ENCODE measurements around the gene DDX28.
A peak's percentile ranks its signal among the peaks of the same experiment; 100 is the strongest.
"Not testable (repeated sequence)": the region's sequence is repeated elsewhere in the genome, so short reads cannot be mapped to it uniquely, and the experiment has no call there.

Gene DDX28

DNA sequence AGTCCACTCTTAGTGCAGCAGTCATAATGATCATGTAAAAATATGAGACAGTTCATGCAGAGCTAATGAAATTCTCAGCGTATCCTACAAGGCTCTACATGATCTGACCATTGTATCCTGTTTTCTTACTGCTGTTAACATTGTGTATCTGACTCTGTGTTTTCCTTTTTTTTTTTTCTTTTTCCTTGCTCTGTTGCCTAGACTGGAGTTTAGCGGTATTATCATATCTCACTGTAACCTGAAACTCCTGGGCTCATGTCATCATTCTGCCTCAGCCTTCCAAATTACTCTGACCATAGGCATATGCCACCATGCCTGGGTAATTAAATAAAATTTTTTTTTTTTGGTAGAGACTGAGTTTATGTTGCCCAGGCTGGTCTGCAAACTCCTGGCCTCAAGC is 12.2 kb upstream of the DDX28 start:
- DNase-seq, result peak in 1 of 2 experiments; percentile 13

DNA sequence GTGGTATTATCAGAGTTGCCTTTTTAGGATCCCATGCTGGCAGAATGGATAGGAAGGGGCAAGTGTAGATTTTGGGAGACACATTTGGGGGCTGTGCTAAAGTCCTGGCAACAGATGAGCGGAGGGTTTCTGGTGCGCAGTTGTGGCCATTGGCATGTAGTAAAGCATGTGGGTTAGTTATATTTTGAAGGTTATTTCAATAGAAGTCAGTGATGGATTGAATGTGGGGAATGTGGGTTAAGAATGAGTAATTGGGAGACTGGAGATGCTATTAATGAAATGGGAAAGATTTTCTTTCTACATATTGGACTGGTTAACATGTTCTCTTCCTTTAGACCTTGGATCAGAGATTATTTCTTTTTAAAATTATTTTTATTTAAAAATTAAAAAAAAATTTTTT is 10.1 kb upstream of the DDX28 start:
- no peak for DNase-seq

GRCh38 chr16:68031951-68032350 is 8.9 kb upstream of the DDX28 start:
- no peak for DNase-seq

- not testable (repeated sequence) for DNase-seq
Observed at GRCh38 chr16:68030108-68030507, 7.1 kb upstream of the DDX28 start.

- no peak for DNase-seq
Observed at GRCh38 chr16:68028996-68029395, 6.0 kb upstream of the DDX28 start.

GRCh38 chr16:68022278-68022727 is 729 bp downstream of the DDX28 start:
- DNase-seq, result no peak

- no peak for DNase-seq
Observed at GRCh38 chr16:68021490-68021889, 1.5 kb downstream of the DDX28 start.

DNA sequence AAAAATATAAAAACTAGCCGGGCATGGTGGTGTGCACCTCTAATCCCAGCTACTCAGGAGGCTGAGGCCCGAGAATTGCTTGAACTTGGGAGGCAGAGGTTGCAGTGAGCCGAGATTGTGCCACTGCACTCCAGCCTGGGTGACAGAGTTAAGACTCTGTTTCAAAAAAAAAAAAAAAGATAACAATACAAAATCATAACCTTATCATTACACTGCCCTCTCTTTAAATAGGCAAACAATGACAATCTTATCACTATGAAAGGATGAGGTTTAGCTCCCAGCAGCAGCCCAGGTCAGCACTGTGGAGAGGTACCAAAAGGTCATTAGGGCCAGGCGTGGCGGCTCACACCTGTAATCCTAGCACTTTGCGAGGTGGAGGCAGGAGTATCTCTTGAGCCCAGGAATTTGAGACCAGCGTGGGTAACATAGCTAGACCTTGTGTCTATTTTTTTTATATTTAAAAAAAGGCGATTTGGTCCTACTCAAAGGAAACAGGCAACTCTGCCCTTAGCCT is 3.8 kb downstream of the DDX28 start:
- no peak for DNase-seq

- no peak for DNase-seq
Observed at GRCh38 chr16:68015681-68016080, 7.4 kb downstream of the DDX28 start, which contains the start of gene DPEP2NB. Gene DPEP2NB, minus strand, starts transcription at chr16:68015911. Its CDS starts 141 bp downstream, at chr16:68015770.

DNA sequence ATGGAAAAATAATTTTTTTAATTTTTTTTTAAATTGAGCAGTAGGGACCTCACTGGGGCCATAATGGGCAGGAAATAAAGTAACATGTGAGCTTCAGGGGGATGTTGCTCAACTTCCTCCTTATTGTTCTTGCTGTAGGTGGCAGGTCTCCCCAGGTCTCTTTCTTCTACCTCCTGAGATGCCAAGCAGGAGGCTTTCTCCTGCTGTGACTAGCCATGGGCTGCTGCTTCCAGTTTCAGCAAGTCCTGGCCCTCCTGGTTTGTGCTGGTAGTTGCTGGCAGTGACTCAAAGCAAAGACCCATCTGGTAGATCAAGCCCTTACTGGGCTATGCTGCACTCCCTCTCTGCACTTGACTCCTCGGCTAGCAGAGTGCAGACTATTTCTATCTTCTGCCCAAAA is 9.6 kb downstream of the DDX28 start:
- DNase-seq, result no peak

DNA sequence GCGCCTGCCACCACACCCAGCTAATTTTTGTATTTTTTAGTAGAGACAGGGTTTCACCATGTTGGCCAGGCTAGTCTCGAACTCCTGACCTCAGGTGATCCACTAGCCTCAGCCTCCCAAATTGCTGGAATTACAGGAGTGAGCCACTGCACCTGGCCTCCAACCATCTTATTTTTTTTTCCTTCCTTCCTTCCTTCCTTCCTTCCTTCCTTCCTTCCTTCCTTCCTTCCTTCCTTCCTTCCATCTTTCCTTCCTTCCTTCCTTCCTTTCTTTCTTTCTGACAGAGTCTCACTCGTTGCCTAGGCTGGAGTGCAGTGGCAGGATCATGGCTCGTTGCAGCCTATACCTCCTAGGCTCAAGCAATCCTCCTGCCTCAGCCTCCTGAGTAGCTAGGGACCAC is 13.2 kb downstream of the DDX28 start:
- not testable (repeated sequence) for DNase-seq

DNA sequence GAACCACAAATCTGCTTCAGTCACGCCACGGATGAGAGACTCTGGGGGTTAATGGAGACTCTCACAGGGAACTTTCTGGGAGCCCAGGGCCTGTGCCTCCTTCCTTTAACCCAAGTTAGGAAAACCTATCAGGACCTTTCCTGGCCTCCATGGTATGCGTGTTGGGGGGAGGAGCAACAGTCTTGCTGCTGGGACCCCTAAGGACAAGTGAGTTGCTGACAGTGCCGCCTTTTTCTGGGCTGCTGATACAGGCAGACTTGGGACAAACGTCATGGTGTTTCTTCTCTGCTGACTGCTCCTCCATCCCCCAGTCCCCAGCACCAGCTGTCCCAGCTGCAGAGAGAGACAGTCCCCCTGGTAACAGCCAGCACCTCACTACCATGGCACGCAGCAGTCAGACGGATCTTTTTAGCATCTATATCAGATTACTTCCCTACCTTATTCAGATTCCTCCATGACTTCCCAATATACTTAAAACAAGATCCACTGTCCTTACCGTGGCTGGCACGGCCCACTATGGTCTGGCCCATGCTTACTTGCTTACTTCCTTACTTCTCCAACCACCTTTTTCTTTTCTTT is 13.8 kb downstream of the DDX28 start:
- DNase-seq, result no peak

DNA sequence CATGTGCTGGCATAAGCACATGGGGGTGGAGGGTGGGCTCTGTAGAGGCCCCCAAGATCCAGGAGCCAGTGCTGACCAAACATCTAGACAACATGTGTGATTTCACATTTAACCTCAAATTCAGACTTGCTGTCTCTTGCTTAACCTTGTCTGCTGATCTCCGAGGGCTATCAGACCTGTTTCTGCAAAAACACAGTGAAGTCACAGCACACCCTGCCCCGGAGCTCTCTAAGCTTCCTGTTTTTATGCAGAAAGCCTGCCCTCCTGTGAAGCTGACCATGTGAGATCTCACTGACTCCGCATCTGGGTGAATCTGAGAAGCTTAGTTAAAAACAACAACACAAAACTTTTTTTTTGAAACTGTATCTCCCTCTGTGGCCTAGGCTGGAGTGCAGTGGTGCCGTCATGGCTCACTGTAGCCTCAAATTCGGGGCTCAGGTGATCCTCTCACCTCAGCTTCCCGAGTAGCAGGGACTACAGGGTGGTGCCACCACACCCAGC is 17.2 kb downstream of the DDX28 start:
- no peak for DNase-seq

DNA sequence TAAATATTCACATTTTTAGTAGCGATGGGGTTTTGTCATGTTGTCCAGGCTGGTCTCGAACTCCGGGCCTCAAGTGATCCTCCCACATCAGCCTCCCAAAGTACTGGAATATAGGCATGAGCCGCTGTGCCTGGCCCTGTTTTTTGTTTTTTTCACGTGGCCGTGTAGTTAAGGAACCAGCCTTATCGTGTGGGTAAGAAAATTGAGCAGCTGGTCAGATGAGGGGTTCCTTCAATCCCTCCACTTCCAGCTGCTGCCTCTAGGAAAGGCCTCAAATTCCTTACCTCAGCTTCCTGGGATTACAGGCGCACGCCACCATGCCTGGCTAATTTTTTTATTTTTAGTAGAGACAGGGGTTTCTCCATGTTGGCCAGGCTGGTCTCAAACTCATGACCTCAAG is 17.8 kb downstream of the DDX28 start:
- no peak for DNase-seq

GRCh38 chr16:68003031-68003430 is 20.0 kb downstream of the DDX28 start:
- no peak for DNase-seq

DNA sequence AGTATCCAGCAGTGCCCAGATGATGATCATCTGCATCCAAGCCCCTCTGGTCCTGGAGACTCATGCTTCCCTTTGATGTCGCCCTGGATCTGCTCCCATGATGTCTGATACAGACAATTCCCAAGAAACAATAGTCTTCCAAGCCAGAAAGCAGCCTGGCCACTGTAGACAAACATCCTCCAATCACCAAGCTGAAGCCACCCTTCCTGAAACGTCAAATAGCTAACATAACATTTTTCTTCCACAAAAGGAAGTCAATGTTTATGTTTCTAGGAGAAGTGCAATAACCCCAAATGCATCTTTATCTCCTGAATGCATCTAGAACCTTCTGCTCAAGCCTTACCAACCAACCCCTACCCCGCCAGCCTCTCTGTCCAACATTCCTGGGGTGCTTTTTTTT is 22.6 kb downstream of the DDX28 start:
- no peak for DNase-seq

DNA sequence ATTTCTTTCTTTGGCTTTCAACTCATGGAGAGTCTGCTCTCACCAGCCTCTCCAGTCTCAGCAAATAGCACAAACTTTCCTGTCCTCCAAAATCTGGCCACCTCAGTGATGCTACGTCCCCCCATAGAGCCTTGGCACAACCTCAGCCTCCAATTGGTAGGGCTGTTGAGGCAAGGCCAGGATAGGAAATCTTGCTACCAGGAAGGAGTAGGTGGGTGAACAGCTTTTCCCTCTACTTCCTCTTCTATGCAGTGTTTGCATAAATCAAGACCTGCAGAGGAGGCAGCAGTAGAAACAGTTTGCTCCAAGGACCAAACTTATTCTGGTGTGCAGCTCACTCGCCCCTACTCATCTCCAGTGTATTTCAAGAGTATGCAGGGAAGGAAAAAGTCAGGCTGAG is 23.0 kb downstream of the DDX28 start:
- DNase-seq, result no peak

DNA sequence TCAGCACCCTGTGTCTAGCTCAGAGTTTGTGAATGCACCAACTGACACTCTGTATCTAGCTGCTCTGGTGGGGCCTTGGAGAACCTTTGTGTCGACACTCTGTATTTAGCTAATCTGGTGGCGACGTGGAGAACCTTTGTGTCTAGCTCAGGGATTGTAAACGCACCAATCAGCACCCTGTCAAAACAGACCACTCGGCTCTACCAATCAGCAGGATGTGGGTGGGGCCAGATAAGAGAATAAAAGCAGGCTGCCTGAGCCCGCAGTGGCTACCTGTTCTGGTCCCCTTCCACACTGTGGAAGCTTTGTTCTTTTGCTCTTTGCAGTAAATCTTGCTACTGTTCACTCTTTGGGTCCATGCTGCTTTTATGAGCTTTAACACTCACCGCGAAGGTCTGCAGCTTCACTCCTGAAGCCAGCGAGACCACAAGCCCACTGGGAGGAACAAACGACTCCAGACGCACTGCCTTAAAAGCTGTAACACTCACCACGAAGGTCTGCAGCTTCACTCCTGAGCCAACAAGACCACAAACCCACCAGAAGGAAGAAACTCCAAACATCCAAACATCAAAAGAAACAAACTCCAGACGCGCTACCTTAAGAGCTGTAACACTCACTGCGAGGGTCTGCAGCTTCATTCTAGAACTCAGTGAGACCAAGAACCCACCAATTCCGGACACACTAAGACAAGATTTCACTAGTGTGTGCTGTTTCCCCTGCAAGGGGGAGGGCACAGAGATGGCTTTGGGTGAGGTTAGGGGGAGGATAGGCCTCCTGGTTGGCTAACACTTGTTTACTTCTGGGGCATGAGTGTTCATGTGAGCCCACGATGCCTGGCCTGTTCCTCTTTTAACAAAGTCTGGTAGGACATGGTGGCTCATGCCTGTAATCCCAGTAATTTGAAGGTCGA is 24.0 kb downstream of the DDX28 start, which contains the start of gene DPEP2:
Gene DPEP2, minus strand, starts transcription at position 706 of the 910 bp plus-strand sequence. CDS start 6,272 bp downstream, outside the sequence.
- not testable (repeated sequence) for DNase-seq

GRCh38 chr16:67998231-67998778 is 24.7 kb downstream of the DDX28 start:
- DNase-seq, result not testable (repeated sequence)

- DNase-seq, result no peak
Observed at GRCh38 chr16:67996666-67997065, 26.4 kb downstream of the DDX28 start.

- no peak for DNase-seq
Observed at GRCh38 chr16:67995423-67995822, 27.6 kb downstream of the DDX28 start.

- not testable (repeated sequence) for DNase-seq
Observed at GRCh38 chr16:67994040-67994408, 29.0 kb downstream of the DDX28 start.

Measured in NCI-H524 (cell line).